DND-41 (cell line): ENCODE data around the gene PLD1.

Experiments
- ATAC-seq: fragments of 200-7000 bp; cut with Tn5 transposase; 3 replicates; pipeline ENCODE4 v1.9.1; 2021; ENCODE audit warnings: low read depth; ENCODE audit not compliant: insufficient read depth
- DNase-seq: peaks from one replicate; pipeline ENCODE4 v3.0.0-alpha.2; 2020
- H2AFZ ChIP-seq: 2 replicates; pipeline ENCODE4 v1.6.0; 2012; ENCODE audit warnings: low read depth, low read length
- H3K27ac ChIP-seq: 2 replicates; pipeline ENCODE4 v1.5.1; 2012; ENCODE audit warnings: low read length, inconsistent platforms
- H3K27me3 ChIP-seq: fragments of 200-600 bp; sonication (generic); 2 replicates; pipeline ENCODE4 v1.6.0; 2012; ENCODE audit warnings: low read length, mild to moderate bottlenecking, inconsistent platforms; ENCODE audit not compliant: insufficient read depth, poor library complexity
- H3K36me3 ChIP-seq: 2 replicates; pipeline ENCODE4 v1.5.1; 2012; ENCODE audit warnings: low read length, inconsistent platforms; ENCODE audit not compliant: insufficient read depth
- H3K4me1 ChIP-seq: 2 replicates; pipeline ENCODE4 v1.5.1; 2012; ENCODE audit warnings: mild to moderate bottlenecking, low read length; ENCODE audit not compliant: insufficient read depth
- H3K4me2 ChIP-seq: 2 replicates; pipeline ENCODE4 v1.6.0; 2012; ENCODE audit warnings: mild to moderate bottlenecking, moderate library complexity, low read length, inconsistent platforms; ENCODE audit not compliant: insufficient read depth
- H3K4me3 ChIP-seq, 2 experiments: fragments of 200-600 bp in 1 of 2; shearing (Covaris generic) in 1 of 2; 2 replicates each; pipeline ENCODE4 v1.5.1; 2012 to 2016; ENCODE audit warnings: inconsistent platforms in 2 of 2, low read length in 2 of 2, mild to moderate bottlenecking in 2 of 2, low read depth in 1 of 2, moderate library complexity in 1 of 2
- H3K79me2 ChIP-seq: 2 replicates; pipeline ENCODE4 v1.6.0; 2012; ENCODE audit warnings: low read length, inconsistent platforms; ENCODE audit not compliant: insufficient read depth
- H3K9ac ChIP-seq: 2 replicates; pipeline ENCODE4 v1.6.0; 2012; ENCODE audit warnings: low read depth, mild to moderate bottlenecking, inconsistent platforms, low read length, moderate library complexity
- H3K9me3 ChIP-seq: 2 replicates; pipeline ENCODE4 v1.5.1; 2012; ENCODE audit warnings: low read length, moderate library complexity, mild to moderate bottlenecking, inconsistent platforms; ENCODE audit not compliant: insufficient read depth, severe bottlenecking
- H4K20me1 ChIP-seq: 2 replicates; pipeline ENCODE4 v1.6.0; 2012; ENCODE audit warnings: low read length; ENCODE audit not compliant: insufficient read depth
- CTCF ChIP-seq: IDR thresholded peaks from 2 replicates; pipeline ENCODE4 v1.5.1; 2012; ENCODE audit warnings: borderline replicate concordance, low read length, moderate library complexity, mild to moderate bottlenecking; ENCODE audit not compliant: poor library complexity, severe bottlenecking; ENCODE audit errors: extremely low read depth
- EZH2 ChIP-seq: IDR thresholded peaks from 3 replicates; pipeline ENCODE4 v1.6.1; 2012; ENCODE audit warnings: borderline replicate concordance, low read depth, mild to moderate bottlenecking, moderate library complexity, low read length, inconsistent platforms; ENCODE audit not compliant: severe bottlenecking

PLD1 gene

DNA sequence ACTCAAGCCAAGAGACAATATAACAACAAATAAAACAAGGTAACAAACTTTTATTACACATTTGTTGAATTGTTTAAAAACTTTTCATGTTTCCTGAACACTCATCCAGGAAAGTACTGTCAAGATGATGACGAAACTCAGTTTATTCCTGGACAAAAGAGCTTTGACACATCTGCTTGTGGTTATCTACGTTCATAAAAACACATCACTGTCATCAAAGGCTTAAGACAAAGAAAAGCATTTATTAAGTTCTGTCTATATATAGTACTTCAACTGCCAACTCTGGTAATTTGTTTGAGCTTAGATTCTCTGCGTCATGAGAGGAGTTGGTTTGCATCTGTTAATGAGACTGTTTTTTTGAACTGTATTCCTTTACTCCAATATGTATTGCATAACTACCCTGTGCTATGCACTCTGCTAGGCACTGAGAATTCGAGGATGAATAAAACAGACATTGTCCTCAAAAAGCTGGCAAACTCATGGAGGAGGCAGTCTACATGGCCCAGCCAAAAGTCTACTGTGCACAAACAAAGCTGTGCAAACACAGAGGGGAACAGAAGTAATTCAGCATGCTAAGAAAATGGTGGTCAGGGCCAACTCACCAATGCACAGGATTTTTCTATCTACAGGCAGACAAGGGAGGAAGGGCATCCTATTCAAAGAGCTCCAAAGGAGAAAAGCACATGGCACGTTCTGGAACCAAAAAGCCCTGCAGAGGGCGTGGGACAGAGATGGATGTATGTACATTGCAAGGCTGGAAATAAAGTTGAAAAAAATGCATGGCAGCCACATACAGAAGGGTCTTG, 21.5 kb downstream of the PLD1 start:
- H3K79me2 ChIP-seq: no peaks in the 10 kb centered on the region
- DNase-seq (no peak), ATAC-seq (no peak)
- TF ChIP-seq EZH2 (no peak), CTCF (no peak)
- no peaks in the 10 kb centered on the region for H3K4me1 ChIP-seq
- H3K4me2 ChIP-seq: no peak overlapping the region
- H3K4me3 ChIP-seq: no peak overlapping the region
- H3K36me3 ChIP-seq: no peaks in the 10 kb centered on the region
- peaks cover 11% of the 10 kb centered on the region for H3K27me3 ChIP-seq
- no peak overlapping the region for H3K9ac ChIP-seq
- no peak overlapping the region for H3K27ac ChIP-seq
- no peaks in the 10 kb centered on the region for H4K20me1 ChIP-seq
- H3K9me3 ChIP-seq: no peaks in the 10 kb centered on the region
- no peak overlapping the region for H2AFZ ChIP-seq

GRCh38 chr3:171786997-171787396, 23.3 kb downstream of the PLD1 start:
- Histone ChIP-seq H3K4me2 (no peak overlapping the region), H3K9me3 (no peaks in the 10 kb centered on the region)

DNA sequence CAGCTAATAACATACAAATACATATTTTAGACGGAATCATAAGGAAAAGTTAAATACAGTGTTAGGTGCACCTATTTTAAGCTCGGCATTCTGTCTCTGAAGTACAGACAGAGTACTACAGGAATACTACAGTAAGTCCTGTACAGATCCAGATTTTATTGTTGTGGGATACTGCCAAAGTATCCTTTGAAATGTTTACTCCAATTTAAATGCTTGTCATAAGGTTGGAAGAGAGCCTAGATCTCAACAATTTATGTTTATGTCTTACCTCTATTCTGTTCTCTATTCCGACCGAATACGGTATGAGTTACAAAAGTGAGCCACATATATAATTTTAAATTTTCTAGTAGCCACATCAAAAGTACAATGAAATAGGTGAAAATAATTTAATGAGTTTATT, 25.3 kb downstream of the PLD1 start:
- Histone ChIP-seq H3K4me2 (no peak overlapping the region), H3K9ac (no peak overlapping the region), H3K79me2 (no peaks in the 10 kb centered on the region), H4K20me1 (no peaks in the 10 kb centered on the region), H3K9me3 (no peaks in the 10 kb centered on the region), H2AFZ (no peak overlapping the region), H3K27me3 (peaks cover 11% of the 10 kb centered on the region), H3K27ac (no peak overlapping the region), H3K4me1 (no peaks in the 10 kb centered on the region), H3K4me3 (no peak overlapping the region), H3K36me3 (no peaks in the 10 kb centered on the region)
- TF ChIP-seq EZH2 (no peak), CTCF (no peak)
- DNase-seq (no peak), ATAC-seq (no peak)

More at GRCh38 chr3:171786997-171787396, 23.3 kb downstream of the PLD1 start:
- Histone ChIP-seq H3K79me2 (no peaks in the 10 kb centered on the region), H3K27ac (no peak overlapping the region), H3K27me3 (peaks cover 11% of the 10 kb centered on the region), H3K9ac (no peak overlapping the region), H4K20me1 (no peaks in the 10 kb centered on the region), H2AFZ (no peak overlapping the region), H3K4me3 (no peak overlapping the region), H3K4me1 (no peaks in the 10 kb centered on the region), H3K36me3 (no peaks in the 10 kb centered on the region)
- ATAC-seq: no peak
- TF ChIP-seq CTCF (no peak), EZH2 (no peak)
- DNase-seq: no peak
